Activated CD4-positive, alpha-beta memory T cell treated with anti-CD3 and anti-CD28 coated beads for 36 hours (primary cell): ENCODE measurements around the gene STH. TPM values are rescaled to one million over a fixed set of nuclear protein-coding genes. Genes with fewer than 3 reads are reported as not detected.

Source experiments
- CTCF ChIA-PET: fragments of 350-600 bp; sonication (Branson Sonifier 250); formaldehyde crosslinking; loops from one replicate; lab custom pipeline; 2021; ENCODE audit warnings: antibody characterized with exemption, inconsistent platforms; lab: Charles Lee
- POLR2A ChIA-PET: fragments of 350-600 bp; sonication (Branson Sonifier 250); formaldehyde crosslinking; loops from one replicate; lab custom pipeline; 2021; ENCODE audit warnings: antibody characterized with exemption; lab: Charles Lee
- DNase-seq: peaks from one replicate; pipeline ENCODE4 v3.0.0-alpha.2; 2020
- H3K27ac Mint-ChIP-seq: one replicate; pipeline ENCODE4 v1.8.0; 2021; ENCODE audit warnings: mixed read lengths
- H3K27me3 Mint-ChIP-seq: one replicate; pipeline ENCODE4 v1.8.0; 2021; ENCODE audit warnings: mixed read lengths
- H3K36me3 Mint-ChIP-seq: one replicate; pipeline ENCODE4 v1.8.0; 2021; ENCODE audit warnings: mixed read lengths
- H3K4me1 Mint-ChIP-seq: one replicate; pipeline ENCODE4 v1.8.0; 2021; ENCODE audit warnings: low read depth, mixed read lengths
- H3K4me3 Mint-ChIP-seq: one replicate; pipeline ENCODE4 v1.8.0; 2021; ENCODE audit warnings: mild to moderate bottlenecking, mixed read lengths
- H3K9me3 Mint-ChIP-seq: one replicate; pipeline ENCODE4 v1.8.0; 2021; ENCODE audit warnings: mixed read lengths
- intact Hi-C: fragments of 100-400 bp; cut with micrococcal nuclease; formaldehyde crosslinking; loops from one replicate; pipeline ENCODE4 v1.15.1; 2023
- total RNA-seq, 2 experiments: library from RNA; stranded (reverse); gene quantifications; one replicate each; pipeline ENCODE4 v1.2.3, GENCODE V29; 2021

The STH gene
- total RNA-seq, 2 experiments from 2014 or later, result not detected

- intact Hi-C loops, result no loop called here
- Mint-ChIP-seq H3K27ac (no peak overlapping the region), H3K36me3 (no peaks in the 10 kb centered on the region), H3K27me3 (no peaks in the 10 kb centered on the region), H3K4me3 (no peak overlapping the region), H3K4me1 (no peaks in the 10 kb centered on the region), H3K9me3 (no peaks in the 10 kb centered on the region)
- POLR2A ChIA-PET, result no interaction called here
- no peak for DNase-seq
- CTCF ChIA-PET, result interaction anchor here (0.7 kb wide), 1 partner anchor 571 kb away, joined by 3 read pairs; no protein-coding TSS in a partner anchor
These were observed 6.9 kb upstream of the STH start for GRCh38 chr17:45992175-45992574.

- H3K4me3 Mint-ChIP-seq, result no peak overlapping the region
These were observed 6.1 kb upstream of the STH start for GRCh38 chr17:45992904-45993303.

DNA sequence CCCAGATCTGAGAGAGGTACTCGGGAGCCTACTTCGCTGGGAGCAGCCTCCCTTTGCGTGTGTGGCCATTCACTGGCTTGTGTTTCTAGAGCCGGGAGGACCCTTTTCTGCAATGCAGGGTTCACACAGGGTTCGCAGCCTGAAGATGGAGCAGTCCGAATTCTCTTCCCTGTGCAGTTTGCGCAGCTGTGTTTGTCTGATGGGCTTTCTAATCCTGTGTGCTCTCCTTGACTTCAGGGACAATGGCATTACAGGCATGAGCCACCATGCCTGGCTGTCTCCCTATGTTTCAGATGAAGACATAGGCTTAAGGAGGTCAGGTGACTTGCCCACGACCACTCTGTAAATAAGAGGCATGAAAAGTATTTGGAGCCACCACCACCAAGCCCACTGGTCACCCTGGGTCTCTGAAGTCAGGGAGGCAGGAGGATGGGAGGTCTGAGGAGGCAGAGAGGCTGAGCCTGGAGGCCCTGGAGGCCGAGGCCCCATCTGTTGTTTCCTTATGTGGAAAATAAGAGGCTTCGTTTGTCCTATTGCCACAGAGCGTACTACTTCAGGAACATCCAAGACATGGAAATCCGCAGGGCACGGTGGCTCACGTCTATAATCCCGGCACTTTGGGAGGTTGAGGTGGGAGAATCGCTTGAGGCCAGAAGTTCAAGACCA, 5.0 kb upstream of the STH start:
- Mint-ChIP-seq H3K4me1 (no peaks in the 10 kb centered on the region), H3K27ac (no peak overlapping the region), H3K27me3 (no peaks in the 10 kb centered on the region), H3K9me3 (no peaks in the 10 kb centered on the region), H3K36me3 (no peaks in the 10 kb centered on the region), H3K4me3 (no peak overlapping the region)
- intact Hi-C loops, result no loop called here
- ChIA-PET POLR2A (no interaction called here), CTCF (no interaction called here)
- no peak for DNase-seq

More at GRCh38 chr17:45992904-45993303, 6.1 kb upstream of the STH start:
- POLR2A ChIA-PET, result no interaction called here
- Mint-ChIP-seq H3K27ac (no peak overlapping the region), H3K9me3 (no peaks in the 10 kb centered on the region), H3K36me3 (no peaks in the 10 kb centered on the region), H3K27me3 (no peaks in the 10 kb centered on the region), H3K4me1 (no peaks in the 10 kb centered on the region)
- intact Hi-C loops, result no loop called here
- no peak for DNase-seq
- CTCF ChIA-PET, result interaction anchor here (0.7 kb wide), 1 partner anchor 571 kb away, joined by 3 read pairs; no protein-coding TSS in a partner anchor

- H3K4me1 Mint-ChIP-seq, result no peaks in the 10 kb centered on the region
- ChIA-PET CTCF (interaction anchor here (0.6 to 0.9 kb wide), 2 partner anchors 26 to 947 kb away, joined by 3 read pairs; no protein-coding TSS in a partner anchor), POLR2A (interaction anchor here (0.6 kb wide), 1 partner anchor 50 kb away, joined by 5 read pairs; no protein-coding TSS in a partner anchor)
- H3K27ac Mint-ChIP-seq, result no peak overlapping the region
- intact Hi-C loops, result no loop called here
- H3K9me3 Mint-ChIP-seq, result no peaks in the 10 kb centered on the region
- no peaks in the 10 kb centered on the region for H3K27me3 Mint-ChIP-seq
- H3K36me3 Mint-ChIP-seq, result no peaks in the 10 kb centered on the region
- no peak overlapping the region for H3K4me3 Mint-ChIP-seq
- DNase-seq, result no peak
These were observed 4.1 kb upstream of the STH start for GRCh38 chr17:45994987-45995386.

DNA sequence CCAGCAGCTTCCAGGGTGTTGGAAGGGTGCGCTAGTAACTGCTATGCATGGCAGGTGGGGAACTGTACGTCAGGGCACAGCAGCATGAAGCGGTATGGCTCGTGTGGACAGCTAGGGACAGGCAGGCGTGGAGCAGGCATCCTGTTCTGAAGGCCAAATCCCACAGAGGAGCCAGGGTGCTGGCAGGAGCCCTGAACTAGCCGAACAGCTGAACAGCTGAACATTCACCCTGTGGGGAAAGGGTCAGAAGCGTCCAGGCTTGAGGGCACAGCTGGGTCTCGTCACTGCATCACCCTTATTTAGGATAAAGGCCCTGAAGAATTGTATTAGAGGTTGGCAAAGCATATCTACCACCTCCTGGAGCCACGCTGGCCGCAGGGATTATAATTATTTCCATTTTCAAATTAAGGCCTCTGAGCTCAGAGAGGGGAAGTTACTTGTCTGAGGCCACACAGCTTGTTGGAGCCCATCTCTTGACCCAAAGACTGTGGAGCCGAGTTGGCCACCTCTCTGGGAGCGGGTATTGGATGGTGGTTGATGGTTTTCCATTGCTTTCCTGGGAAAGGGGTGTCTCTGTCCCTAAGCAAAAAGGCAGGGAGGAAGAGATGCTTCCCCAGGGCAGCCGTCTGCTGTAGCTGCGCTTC, 3.3 kb upstream of the STH start:
- Mint-ChIP-seq H3K4me3 (no peak overlapping the region), H3K27ac (no peak overlapping the region), H3K9me3 (no peaks in the 10 kb centered on the region), H3K27me3 (no peaks in the 10 kb centered on the region), H3K4me1 (no peaks in the 10 kb centered on the region), H3K36me3 (no peaks in the 10 kb centered on the region)
- ChIA-PET CTCF (interaction anchor here (0.9 kb wide), 1 partner anchor 25 kb away, joined by 3 read pairs; no protein-coding TSS in a partner anchor), POLR2A (interaction anchor here (0.6 kb wide), 1 partner anchor 49 kb away, joined by 5 read pairs; no protein-coding TSS in a partner anchor)
- DNase-seq, result no peak
- intact Hi-C loops, result no loop called here

DNA sequence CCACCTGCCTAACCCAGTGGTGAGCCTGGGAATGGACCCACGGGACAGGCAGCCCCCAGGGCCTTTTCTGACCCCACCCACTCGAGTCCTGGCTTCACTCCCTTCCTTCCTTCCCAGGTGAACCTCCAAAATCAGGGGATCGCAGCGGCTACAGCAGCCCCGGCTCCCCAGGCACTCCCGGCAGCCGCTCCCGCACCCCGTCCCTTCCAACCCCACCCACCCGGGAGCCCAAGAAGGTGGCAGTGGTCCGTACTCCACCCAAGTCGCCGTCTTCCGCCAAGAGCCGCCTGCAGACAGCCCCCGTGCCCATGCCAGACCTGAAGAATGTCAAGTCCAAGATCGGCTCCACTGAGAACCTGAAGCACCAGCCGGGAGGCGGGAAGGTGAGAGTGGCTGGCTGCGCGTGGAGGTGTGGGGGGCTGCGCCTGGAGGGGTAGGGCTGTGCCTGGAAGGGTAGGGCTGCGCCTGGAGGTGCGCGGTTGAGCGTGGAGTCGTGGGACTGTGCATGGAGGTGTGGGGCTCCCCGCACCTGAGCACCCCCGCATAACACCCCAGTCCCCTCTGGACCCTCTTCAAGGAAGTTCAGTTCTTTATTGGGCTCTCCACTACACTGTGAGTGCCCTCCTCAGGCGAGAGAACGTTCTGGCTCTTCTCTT, 2.6 kb upstream of the STH start:
- H3K9me3 Mint-ChIP-seq, result no peaks in the 10 kb centered on the region
- intact Hi-C loops, result no loop called here
- no peak overlapping the region for H3K27ac Mint-ChIP-seq
- H3K4me3 Mint-ChIP-seq, result no peak overlapping the region
- CTCF ChIA-PET, result no interaction called here
- no peak for DNase-seq
- H3K27me3 Mint-ChIP-seq, result no peaks in the 10 kb centered on the region
- POLR2A ChIA-PET, result no interaction called here
- H3K4me1 Mint-ChIP-seq, result no peaks in the 10 kb centered on the region
- H3K36me3 Mint-ChIP-seq, result no peaks in the 10 kb centered on the region

GRCh38 chr17:45997166-45997565, 1.9 kb upstream of the STH start:
- no peaks in the 10 kb centered on the region for H3K27me3 Mint-ChIP-seq
- no peak overlapping the region for H3K27ac Mint-ChIP-seq
- DNase-seq, result no peak
- no peaks in the 10 kb centered on the region for H3K36me3 Mint-ChIP-seq
- no peaks in the 10 kb centered on the region for H3K9me3 Mint-ChIP-seq
- no peak overlapping the region for H3K4me3 Mint-ChIP-seq
- H3K4me1 Mint-ChIP-seq, result no peaks in the 10 kb centered on the region
- intact Hi-C loops, result no loop called here
- CTCF ChIA-PET, result no interaction called here
- POLR2A ChIA-PET, result no interaction called here

GRCh38 chr17:45997624-45998023, 1.4 kb upstream of the STH start:
- no peak overlapping the region for H3K27ac Mint-ChIP-seq
- no peak for DNase-seq
- ChIA-PET CTCF (no interaction called here), POLR2A (no interaction called here)
- H3K36me3 Mint-ChIP-seq, result no peaks in the 10 kb centered on the region
- intact Hi-C loops, result no loop called here
- no peaks in the 10 kb centered on the region for H3K27me3 Mint-ChIP-seq
- no peaks in the 10 kb centered on the region for H3K9me3 Mint-ChIP-seq
- H3K4me3 Mint-ChIP-seq, result no peak overlapping the region
- no peaks in the 10 kb centered on the region for H3K4me1 Mint-ChIP-seq

- intact Hi-C loops, result loop anchor here (5.0 kb wide), 1 partner anchor 192 kb away; the partner anchor contains the start of gene KANSL1
- H3K27ac Mint-ChIP-seq, result no peak overlapping the region
- H3K4me1 Mint-ChIP-seq, result no peaks in the 10 kb centered on the region
- no peak for DNase-seq
- ChIA-PET POLR2A (no interaction called here), CTCF (interaction anchor here (2.0 to 7.0 kb wide), 2 partner anchors 212 to 287 kb away, joined by 5 to 50 read pairs; no protein-coding TSS in a partner anchor)
- H3K27me3 Mint-ChIP-seq, result no peaks in the 10 kb centered on the region
- H3K9me3 Mint-ChIP-seq, result no peaks in the 10 kb centered on the region
- H3K36me3 Mint-ChIP-seq, result no peaks in the 10 kb centered on the region
- H3K4me3 Mint-ChIP-seq, result no peak overlapping the region
These were observed 845 bp downstream of the STH start for GRCh38 chr17:45999900-46000290.

DNA sequence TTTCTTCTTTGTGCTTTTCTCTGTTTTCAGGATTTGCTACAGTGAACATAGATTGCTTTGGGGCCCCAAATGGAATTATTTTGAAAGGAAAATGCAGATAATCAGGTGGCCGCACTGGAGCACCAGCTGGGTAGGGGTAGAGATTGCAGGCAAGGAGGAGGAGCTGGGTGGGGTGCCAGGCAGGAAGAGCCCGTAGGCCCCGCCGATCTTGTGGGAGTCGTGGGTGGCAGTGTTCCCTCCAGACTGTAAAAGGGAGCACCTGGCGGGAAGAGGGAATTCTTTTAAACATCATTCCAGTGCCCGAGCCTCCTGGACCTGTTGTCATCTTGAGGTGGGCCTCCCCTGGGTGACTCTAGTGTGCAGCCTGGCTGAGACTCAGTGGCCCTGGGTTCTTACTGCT, 1.2 kb downstream of the STH start:
- Mint-ChIP-seq H3K36me3 (no peaks in the 10 kb centered on the region), H3K9me3 (no peaks in the 10 kb centered on the region), H3K4me1 (no peaks in the 10 kb centered on the region), H3K27me3 (no peaks in the 10 kb centered on the region), H3K4me3 (no peak overlapping the region), H3K27ac (no peak overlapping the region)
- no peak for DNase-seq
- CTCF ChIA-PET, result interaction anchor here (1.3 to 7.0 kb wide), 3 partner anchors 21 to 211 kb away, joined by 3 to 50 read pairs (median 22); no protein-coding TSS in a partner anchor
- intact Hi-C loops, result loop anchor here (5.0 kb wide), 1 partner anchor 192 kb away; the partner anchor contains the start of gene KANSL1
- POLR2A ChIA-PET, result no interaction called here

DNA sequence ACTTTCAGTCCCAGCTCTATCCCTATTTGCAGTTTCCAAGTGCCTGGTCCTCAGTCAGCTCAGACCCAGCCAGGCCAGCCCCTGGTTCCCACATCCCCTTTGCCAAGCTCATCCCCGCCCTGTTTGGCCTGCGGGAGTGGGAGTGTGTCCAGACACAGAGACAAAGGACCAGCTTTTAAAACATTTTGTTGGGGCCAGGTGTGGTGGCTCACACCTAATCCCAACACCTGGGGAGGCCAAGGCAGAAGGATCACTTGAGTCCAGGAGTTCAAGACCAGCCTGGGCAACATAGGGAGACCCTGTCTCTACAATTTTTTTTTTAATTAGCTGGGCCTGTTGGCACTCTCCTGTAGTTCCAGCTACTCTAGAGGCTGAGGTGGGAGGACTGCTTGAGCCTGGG, 1.7 kb downstream of the STH start:
- no peak overlapping the region for H3K4me3 Mint-ChIP-seq
- no peaks in the 10 kb centered on the region for H3K4me1 Mint-ChIP-seq
- H3K27me3 Mint-ChIP-seq, result no peaks in the 10 kb centered on the region
- peaks cover under 1% of the 10 kb centered on the region for H3K9me3 Mint-ChIP-seq
- ChIA-PET CTCF (interaction anchor here (1.3 to 7.0 kb wide), 4 partner anchors 21 to 211 kb away, joined by 3 to 50 read pairs (median 13); no protein-coding TSS in a partner anchor), POLR2A (no interaction called here)
- intact Hi-C loops, result loop anchor here (5.0 kb wide), 1 partner anchor 192 kb away; the partner anchor contains the start of gene KANSL1
- no peak for DNase-seq
- H3K36me3 Mint-ChIP-seq, result no peaks in the 10 kb centered on the region
- H3K27ac Mint-ChIP-seq, result no peak overlapping the region
